CD4-positive, alpha-beta T cell treated with Interleukin-2 at 100 ng/mL for 4 hours (primary cell): ENCODE results near the gene GP9.
A peak's percentile ranks its signal among the peaks of the same experiment; 100 is the strongest.

Source experiments
- DNase-seq: peaks from one replicate; pipeline ENCODE4 v3.0.0-alpha.2; 2020; ENCODE audit warnings: low spot score

Gene GP9

DNA sequence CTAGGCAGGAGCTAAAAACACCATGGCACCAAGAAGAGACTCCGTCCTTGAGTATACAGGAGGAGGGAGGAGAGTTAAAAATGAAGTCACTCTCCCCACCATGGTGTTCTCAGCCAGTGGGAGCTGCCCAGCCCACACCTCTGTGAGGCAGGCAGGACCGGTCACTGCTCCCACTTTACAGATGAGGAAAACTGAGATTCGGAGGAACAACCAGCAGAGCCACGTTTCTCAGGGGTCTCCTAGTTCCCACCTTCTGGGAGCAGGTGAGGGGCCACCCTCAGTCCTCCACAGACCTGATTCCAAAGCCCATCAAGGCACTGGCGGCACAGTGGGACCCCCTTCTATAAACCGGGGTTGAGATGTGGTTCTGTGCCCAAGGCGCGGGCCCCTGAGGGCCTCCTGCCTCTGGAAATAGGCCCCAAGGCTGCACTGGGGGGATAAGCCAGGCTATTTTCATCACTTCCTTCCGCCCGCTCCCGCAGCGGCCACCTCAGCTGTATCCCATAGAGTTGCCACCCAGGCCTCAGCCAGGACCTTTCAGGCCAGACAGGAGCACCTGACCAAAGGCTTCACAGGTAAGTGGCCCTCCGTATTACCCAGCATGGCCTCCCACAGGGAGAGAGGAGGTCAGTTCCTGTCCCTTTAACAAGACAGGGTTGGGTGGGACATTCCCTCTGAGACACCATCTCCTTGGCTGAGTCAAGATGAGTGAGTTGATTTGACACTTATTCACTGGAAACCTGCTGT, at the start of gene GP9:
Gene GP9 (plus strand): TSS at position 504 of the 747 bp plus-strand sequence. CDS start 961 bp downstream, outside the sequence.
- no peak for DNase-seq

DNA sequence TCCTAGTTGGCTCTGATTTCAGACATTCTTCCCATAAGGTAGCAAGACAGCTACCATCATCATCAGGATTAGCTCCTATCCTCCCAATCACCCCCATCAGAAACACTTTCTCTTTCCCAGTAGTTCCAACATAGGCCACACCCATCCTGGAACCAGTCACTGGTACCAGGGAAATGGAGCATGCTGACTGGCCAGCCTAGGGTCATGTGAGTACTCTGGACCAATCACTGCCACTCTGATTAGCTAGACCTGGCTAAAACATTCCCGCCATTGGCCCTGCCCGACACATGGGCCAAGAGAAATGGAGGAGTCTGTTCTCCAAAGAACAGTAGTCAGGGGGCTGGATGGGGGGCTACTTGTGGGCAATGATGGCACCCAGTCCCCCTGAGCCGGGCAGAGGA, 47.1 kb upstream of the GP9 start:
- no peak for DNase-seq

DNA sequence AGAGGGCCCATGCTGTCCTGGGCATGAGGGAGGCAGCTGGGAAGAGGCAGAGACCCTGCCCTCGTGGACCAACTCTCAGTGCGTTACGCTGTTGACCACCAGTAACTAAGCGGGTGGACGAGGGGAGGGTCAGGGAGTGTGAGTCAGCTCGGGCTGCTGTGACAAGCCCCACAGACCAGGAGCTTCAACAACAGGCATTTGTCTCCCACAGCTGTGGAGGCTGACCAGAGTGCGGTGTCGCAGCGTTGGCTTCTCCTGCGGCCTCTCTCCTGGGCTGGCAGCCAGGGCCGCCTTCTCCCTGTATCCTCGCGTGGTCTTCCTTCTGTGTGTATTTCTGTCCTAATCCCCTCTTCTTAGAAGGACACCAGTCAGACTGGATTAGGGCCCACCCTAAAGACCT, 46.4 kb upstream of the GP9 start:
- DNase-seq = no peak

DNA sequence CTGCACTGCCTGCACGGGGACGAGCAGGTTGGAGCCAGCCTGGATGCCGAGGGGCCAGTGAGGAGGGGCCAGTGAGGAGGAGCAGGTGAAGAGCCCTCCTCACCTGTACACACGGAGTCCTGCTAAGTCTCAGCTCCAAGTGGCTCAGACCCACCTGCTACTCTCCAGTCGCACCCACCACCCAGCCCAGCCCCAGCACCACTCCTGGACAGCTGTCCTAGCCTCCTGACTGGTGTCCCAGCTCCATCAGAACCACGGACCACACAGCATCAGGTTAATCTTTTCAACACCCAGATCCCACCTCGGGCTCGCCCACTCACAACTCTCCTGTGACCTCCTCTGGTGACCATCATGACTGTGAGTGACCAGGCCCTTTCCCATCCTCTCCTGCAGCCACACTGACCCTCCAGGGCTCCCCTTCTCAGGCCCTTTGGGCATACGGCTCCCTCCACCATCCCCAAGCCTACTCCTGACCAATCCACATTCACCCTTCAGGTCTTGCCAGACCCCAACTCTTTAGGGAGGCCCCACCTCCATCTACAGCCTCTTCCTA, 45.7 kb upstream of the GP9 start:
- DNase-seq = no peak

DNA sequence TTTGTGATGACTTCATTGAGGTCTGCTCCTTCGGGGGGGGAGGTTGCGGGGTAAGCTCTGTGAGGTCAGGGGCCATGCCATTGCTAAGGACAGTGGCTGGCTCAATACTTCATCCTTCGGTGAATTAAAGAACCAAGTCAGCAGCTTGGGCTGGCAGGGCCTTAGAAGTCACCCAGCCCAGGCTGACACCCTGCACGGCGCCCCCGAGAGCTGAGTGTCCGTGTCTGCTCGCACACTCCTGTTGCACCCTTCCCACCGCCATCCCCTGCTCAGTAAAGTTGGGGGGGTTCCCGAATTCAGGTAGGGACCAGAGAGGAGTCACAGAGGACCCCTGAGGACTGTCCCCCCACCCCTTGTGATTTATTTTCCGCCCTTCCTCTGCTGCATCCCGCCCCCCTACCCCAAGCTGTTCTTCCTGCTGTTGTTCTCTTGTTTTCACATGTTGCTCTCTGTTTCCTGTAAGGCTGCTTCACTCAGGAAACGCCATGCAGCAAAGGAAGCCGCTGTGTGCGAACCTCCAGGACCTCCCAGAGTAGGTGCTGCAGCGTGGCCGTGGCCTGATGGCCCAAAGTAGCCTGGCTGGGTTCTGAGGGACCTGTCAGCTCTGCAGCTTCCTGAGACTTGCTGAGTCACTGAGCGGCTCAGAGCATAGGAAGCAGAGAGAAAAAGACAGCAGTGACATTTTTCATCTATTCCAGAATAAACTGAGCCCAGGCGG, 45.0 kb upstream of the GP9 start:
- DNase-seq = peak; percentile 49

DNA sequence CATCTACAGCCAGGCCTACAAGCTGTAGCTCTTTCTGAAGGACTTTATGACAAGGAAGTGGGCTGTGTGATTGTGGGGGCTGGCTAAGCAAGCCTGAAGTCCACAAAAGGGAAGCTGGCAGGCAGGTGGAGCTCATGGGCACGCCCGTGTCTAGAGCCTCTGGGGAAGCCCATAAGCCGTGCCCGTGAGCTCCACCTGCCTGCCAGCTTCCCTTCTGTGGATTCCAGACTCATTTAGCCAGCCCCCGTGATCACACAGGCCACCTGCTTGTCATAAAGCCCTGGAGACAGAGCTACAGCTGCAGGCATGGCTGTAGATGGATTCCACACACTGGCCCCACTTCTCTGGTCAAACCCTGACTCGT, 44.2 kb upstream of the GP9 start:
- peak; percentile 63 for DNase-seq

DNA sequence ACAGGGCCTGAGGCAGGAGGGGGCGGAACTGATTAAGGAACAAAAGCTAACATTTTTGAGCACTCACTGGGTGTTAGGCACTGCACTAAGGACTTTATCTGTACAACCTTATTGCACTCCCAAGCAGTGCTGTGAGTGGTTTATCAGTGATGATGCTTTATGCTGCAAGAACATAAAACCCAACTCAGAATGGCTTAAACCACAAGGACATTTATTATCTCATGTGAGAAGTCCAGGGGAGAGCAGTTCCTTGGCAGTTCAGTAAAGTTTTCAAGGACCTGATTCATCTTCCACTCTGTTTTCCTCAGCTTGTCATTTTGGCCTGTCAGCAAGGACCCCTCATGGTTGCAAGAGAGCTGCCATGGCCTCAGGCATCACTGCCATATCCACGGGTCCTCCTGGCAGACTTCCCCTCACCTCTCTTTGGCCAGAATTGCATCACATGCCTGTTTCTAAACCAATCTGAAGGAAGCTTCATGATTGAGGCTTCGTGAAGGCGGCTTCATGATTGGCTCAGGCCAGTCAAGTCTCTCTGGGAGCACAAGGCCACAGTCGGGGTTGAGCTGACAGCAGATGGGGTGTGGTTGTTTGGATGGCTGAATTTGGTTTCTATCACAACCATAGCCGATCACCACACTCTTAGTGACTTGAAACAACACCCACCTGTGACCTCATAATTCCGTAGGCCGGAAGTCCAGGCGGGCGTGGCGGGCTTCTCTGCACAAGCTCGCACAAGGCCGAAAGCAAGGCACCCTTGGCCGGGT, 43.7 kb upstream of the GP9 start:
- DNase-seq = peak; percentile 59

DNA sequence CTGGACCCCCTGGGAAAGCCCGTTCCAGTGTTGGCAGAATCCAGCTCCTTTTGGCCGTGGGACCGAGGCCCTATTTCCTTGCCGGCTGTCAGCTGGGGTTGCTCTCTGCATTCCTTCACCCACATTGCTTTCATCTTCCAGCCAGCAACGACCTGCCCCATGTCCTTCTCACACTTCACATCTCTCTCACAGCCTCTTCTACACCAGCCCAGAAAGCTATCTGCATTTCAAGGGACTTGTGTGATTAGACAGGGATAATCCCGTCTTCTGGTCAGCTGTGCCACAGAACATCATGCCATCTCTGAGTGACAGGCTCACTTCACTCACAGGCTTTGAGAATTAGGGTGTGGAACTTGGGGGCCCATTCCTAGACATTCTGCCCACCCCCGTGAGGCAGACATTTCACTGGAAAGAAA, 43.1 kb upstream of the GP9 start:
- no peak for DNase-seq

DNA sequence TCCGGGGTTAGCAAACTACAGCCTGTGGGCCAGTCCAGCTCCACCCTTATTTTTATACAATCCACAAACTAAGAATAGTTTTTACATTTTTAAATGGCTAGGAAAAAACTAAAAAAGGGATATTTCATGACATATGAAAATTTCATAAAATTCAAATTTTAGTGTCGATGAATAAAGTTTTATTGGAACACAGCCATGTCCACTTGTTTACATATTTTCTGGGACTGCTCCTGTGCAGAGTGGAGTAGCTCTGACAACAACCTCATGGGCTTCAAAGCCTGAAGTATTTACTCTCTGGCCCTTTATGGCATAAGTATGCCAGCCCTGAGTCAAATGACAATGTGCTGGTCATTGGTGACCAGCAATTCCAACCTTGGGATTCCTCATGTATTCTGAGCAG, 42.3 kb upstream of the GP9 start:
- no peak for DNase-seq

DNA sequence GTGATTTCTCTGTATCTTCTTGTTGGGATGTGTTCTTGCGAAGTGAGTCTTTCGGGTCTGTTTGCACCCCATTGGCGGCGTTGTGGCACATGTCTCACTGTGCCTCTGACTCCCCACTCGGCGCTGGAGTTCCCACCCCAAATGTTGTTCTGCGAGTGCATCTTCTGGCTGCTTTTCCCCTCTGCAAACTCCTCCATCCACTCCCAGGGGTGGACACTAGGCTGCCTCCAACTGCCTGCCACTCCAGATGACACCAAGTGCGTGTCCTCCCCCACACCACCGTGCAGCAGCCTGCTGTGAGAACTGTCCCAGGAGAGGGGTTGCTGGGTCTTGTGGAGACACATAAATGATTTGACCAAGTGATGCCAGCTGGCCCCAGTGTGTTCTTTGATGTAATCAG, 41.8 kb upstream of the GP9 start:
- DNase-seq = no peak

DNA sequence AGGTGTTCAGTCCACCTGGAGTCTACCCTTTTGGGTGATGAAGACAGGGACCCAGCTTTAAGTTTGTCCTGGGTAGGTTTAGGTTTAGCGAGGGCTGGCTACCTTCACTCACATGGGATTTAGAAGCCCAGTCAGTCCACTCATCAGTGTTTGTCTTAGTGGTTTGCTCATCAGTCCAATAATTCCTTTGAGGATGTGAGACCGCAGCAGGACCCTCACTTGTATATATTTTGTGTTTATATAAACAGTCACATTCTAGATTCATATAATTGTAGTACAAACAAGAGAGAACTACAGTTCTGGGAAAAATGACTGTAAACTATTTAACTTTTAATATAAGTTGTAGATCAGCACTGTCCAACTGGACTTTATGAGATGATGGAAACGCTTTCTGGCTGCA, 41.3 kb upstream of the GP9 start:
- no peak for DNase-seq

DNA sequence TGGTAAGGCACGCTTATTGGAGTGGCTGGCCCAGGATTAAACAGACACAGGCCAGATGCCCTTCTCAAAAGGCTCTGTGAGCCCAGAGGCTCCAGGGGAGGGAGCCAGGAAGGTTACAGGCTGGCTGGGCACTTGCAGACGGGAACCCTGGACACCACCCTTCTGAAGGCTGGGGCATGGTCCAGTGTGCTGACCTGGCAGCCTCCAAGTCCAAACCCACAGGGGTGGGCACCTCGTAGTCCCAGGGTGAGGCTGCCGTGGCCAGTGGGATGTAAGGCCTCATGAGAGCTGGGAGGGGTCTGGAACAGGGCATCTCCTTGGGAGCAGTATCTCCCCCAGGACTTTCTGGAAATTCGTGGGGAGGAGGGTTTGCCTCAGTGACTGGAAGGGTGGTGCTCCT, 39.9 kb upstream of the GP9 start:
- DNase-seq = no peak

DNA sequence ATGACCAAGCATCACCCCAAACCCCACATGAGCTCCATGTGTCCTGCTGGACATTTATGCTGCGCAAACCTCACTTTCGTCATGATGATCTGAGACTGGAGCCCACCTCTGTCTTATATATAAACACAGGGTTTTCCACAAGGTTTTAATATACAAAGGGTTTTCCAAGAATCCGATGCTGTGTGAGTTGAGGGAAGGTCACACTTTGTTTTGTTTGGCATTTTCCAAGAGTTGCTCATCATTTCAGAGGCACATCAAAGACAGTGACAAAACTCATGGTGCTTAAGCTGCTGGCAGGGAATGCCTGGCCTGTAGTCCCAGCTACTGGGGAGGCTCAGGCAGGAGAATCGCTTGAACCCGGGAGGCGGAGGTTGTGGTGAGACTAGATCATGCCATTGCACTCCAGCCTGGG, 39.4 kb upstream of the GP9 start:
- DNase-seq = no peak

DNA sequence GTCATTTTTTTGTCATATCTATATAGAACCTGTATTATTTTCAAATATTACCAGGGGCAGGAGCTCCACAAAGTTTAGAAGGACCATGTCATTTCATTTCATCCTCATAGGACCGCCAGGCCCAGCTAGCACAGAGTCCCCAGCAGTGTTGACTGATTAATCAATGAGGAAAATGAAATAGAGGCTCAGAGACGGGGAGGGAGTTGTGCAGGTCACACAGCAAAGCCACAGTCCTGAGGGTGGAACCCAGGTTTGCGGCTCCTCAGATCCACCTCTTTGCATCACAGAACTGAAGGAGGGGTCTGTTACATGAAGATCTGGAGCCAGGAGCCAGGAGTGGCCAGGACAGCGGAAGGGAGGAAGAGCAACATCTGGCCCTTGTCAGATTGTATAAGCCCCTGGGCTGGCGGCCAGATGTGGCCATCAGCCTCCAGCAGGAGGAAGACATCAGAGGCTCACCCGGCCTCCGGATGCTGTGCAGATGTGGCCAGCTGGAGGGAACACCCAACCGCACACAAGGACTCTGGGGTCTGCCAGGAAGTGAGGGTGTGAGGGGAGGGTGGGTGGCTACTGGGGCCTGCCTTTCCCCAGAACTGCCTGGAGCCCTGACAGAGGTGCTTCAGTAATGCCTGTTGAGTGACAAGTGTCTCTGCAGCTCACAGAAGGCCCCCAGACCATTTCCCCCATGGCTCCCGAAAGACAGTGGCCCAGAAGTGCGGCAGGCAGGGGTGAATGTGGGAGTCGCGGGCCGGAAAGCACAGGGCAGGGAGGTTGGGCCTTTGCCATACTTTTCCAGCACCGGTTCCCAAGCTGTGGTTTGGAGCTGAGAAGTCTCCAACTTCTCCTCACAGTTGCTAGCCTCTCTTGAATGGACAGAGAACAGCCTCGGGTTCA, 38.2 kb upstream of the GP9 start:
- no peak for DNase-seq

DNA sequence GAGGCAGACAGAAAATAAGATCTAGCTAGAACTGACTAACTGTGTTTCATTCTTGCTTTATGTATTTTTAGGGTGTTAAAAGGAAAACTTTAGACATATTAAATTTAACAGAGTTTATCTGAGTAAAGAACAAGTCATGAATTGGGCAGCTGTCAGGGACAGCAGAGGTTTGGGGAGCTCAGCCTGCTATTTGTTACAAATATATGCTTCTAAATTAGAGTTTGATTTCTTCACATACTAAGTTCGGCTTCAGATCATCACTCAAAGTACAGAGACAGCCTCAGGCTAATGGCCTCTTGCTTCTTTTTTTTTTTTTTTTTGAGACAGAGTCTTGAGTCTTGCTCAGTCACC, 37.6 kb upstream of the GP9 start:
- no peak for DNase-seq

DNA sequence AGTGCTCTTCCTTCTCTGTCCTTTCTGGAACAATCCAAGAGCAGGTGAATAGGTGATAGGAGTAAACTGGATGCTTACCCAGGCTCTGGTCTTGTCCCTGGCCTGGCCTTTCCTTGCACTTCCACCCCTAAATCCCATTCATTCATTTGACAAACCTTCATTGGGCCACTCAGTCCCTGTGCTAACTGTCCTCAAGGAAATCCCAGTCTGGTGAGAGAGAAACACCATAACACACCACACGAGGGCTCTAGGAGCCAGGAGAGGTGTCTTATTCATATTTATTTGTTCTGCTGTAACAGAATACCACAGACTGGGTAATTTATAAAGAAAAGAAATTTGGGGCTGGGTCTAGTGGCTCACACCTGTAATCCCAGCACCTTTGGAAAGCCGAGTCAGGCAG, 36.7 kb upstream of the GP9 start:
- DNase-seq = no peak

DNA sequence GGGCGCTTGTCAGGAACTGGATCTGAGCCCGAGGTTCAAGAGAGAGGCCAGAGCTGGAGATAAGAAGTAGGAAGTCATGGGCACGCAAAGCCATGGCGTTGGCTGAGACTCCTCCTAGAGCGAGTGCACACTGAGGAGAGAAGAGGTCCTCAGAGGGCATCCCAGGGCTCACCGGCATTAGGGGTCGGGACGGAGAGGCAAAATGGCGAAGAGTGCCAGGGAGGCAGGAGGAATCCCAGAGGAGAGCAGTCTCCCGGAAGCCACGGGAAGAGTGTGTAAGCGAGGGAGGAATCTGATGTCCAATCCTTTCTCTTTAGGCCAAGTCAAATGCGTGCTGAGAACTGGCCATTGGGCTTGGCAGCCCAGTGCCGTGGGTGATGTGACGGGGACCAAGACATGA, 35.5 kb upstream of the GP9 start:
- no peak for DNase-seq

DNA sequence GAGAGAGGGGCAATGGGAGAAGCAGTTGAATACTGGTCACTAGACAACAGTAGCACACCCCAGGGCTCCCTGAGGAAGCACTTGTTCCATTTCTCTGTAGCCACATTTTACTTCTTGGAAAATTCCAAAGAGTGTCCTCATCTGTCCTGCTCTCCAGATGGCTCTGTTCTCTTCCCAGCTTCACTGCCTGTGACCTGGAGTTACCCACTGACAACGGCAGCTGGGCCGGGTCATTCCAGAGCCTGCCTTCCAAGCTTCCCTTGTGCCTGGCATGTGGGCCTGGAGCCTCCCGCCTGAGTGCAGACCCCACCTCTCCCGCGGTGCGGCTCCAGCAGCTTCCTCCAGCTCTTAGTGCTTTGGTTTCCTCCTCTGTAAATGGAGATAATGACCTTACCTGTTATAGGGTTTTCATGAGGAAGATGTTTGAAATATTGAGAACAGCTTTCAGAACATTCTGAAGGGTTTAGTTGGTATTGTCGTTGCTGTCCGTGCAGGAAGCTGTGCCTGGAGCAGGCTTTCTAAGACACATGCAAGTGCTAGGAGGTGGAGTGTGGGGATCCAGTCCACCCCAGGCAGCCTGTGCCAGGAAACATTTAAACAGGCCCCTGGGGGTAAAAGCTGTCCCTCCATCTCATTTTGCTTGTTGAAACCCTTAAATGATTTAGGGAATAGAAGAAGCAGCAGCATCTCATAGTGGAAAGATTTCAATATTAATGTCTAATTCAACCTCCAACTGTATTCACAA, 34.7 kb upstream of the GP9 start:
- no peak for DNase-seq

DNA sequence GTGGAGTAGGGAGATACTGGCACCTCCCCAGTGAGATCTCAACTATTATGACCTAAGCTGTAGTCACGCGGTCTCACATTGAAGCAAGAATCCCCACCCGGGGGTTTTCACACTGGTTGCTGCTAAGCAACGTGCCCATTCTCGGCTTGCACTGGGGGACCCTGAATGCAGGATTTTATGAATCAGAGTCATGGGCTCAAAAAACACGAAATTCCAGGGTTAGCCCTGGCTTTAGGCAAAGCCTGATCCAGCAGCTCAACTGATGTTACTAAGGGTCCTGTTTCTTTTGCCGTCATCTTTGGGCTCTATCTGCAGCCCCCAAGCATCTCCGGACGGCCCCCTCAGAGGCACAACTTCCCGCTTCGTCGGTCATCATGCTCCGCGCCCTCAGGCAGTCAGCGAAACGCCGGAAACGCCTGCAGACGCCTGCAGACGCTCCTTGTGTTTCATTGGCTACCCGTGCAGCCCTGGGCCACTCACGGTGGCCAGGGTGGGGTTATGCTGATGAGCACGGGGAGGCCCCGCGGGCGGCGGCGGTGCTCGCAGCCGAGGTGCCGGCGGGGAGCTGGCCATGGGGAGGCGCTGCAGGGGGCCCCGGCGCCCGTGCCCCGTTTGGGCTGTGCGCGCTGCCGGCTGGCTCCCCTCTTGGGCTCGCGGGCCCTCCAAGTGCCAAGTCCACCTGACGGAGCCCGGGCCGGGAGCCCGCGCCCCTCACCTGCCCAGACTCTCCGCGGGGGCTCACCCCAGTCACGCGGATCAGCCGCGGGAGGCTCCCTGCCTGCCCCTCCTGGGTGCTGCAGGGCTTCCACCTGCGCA, 33.6 kb upstream of the GP9 start:
- peak; percentile 93 for DNase-seq

DNA sequence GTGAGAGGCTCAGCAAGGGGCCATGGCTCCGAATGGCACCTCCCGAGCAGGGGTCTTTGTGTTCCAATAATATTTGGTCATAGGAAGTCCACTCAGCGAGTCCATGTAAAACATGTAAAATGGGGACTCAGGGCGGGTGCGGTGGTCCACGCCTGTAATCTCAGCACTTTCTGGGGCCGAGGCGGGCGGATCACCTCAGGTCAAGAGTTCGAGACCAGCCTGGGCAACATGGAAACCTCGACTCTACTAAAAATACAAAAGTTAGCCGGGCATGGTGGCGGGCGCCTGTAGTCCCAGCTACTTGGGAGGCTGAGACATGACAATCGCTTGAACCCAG, 33.1 kb upstream of the GP9 start:
- no peak for DNase-seq
